Heart right ventricle (tissue), 16 donors: ENCODE measurements around the gene SAMMSON. TPM values are rescaled to one million over a fixed set of nuclear protein-coding genes. Genes with fewer than 3 reads are reported as not detected.

ENCODE experiments used
- ATAC-seq, 8 donors: fragments of 200-7000 bp; cut with Tn5 transposase; one replicate each; pipeline ENCODE4 v1.9.1; 2020; ENCODE audit warnings: mild to moderate bottlenecking in 8 of 8, moderate library complexity in 8 of 8, moderate number of reproducible peaks in 1 of 8
- DNase-seq, 2 donors: peaks; one replicate each; pipeline ENCODE4 v3.0.0-alpha.2; 2020
- H3K27ac ChIP-seq, 10 donors: fragments of 200-600 bp; sonication (generic) in 2 of 10; one replicate each; pipeline versions ENCODE4 v1.5.0 to v1.8.0; 2020 to 2022; ENCODE audit warnings: mild to moderate bottlenecking in 3 of 10
- H3K27me3 ChIP-seq, 7 donors: fragments of 200-600 bp; one replicate each; pipeline ENCODE4 v1.8.0; 2021 to 2022; ENCODE audit warnings: mild to moderate bottlenecking in 2 of 7
- H3K36me3 ChIP-seq, 9 donors: fragments of 200-600 bp; sonication (generic) in 1 of 9; one replicate each; pipeline versions ENCODE4 v1.5.0 to v1.8.0; 2020 to 2022; ENCODE audit warnings: mild to moderate bottlenecking in 2 of 9
- H3K4me1 ChIP-seq, 9 donors: fragments of 200-600 bp; sonication (generic) in 1 of 9; one replicate each; pipeline versions ENCODE4 v1.5.0 to v1.8.0; 2020 to 2022; ENCODE audit warnings: mild to moderate bottlenecking in 4 of 9
- H3K4me3 ChIP-seq, 10 donors: fragments of 200-600 bp; sonication (generic) in 2 of 10; one replicate each; pipeline versions ENCODE4 v1.5.0 to v1.8.0; 2020 to 2022; ENCODE audit warnings: mild to moderate bottlenecking in 7 of 10, moderate library complexity in 2 of 10
- H3K9me3 ChIP-seq, 11 donors: fragments of 200-600 bp in 10 of 11; sonication (generic) in 2 of 11; one replicate each; pipeline versions ENCODE4 v1.5.0 to v1.8.0; 2013 to 2022; ENCODE audit warnings: mild to moderate bottlenecking in 2 of 11, control low read depth in 1 of 11, moderate library complexity in 1 of 11
- CTCF ChIP-seq, 9 donors: fragments of 200-600 bp; sonication (generic) in 2 of 9; IDR thresholded peaks; one replicate each; pipeline versions ENCODE4 v1.5.0 to v1.8.0; 2021 to 2022; ENCODE audit warnings: antibody characterized with exemption in 9 of 9, mild to moderate bottlenecking in 5 of 9, moderate library complexity in 1 of 9
- WGBS, 2 donors: extraction: QIAGEN DNeasy Blood & Tissue Kit; methylation state at CpG; one replicate each; pipeline ENCODE4 v1.1.7; 2013; ENCODE audit warnings: inconsistent platforms in 1 of 2; 5-methylcytosine and 5-hydroxymethylcytosine counted together
- intact Hi-C, 10 donors: fragments of 100-400 bp; cut with DNase I; formaldehyde crosslinking; loops; one replicate each; pipeline versions ENCODE4 v1.11.1 to v1.14.2; 2022
- polyA plus RNA-seq, 2 donors: library from polyadenylated mRNA; stranded (reverse); fragments of 200-250 nt; gene quantifications; one replicate each; pipeline ENCODE4 v1.2.3, GENCODE V29; 2013
- total RNA-seq, 10 donors: library from RNA; stranded (reverse); fragmentation: NEBNext Ultra II Directional in 3 of 10; extraction: Animal tissue kit (Norgen Biotek cat#: 25700) in 3 of 10; gene quantifications; one replicate each; pipeline versions ENCODE4 v1.2.1 to v1.2.4, GENCODE V29; 2021 to 2023
- donor health status: Arrhythmogenic right ventricular cardiomyopathy.
- donor health status: ischemic (EF 13 %, LVEDD 7.1; RV severe dilation, severe dysfunction).
- donor health status: healthy with polysubstance abuse.
- donor health status: DM: no; HTN: yes; CAD: no.
- donor health status: DM: no; HTN: no; CAD: no.
- donor health status: ischemic (EF 25% LVEDD 6.9; RV normal size, moderate dysfunction).
- donor health status: ischemic (EF 25% LVEDD 5.7; RV mildly dilated, moderate dysfunction).
- donor health status: healthy.
- donor health status: DM: yes; HTN: yes; CAD: no.
- donor health status: Ischemic cardiomyopathy.
- donor health status: ischemic (EF 35%, LVEDD 5.7; RV mildly dilated, moderate dysfunction).
- donor health status: nonischemic (EF 11% LVEDD 7.7; RV severe dilation, severe dysfunction).
- donor health status: DM: yes; HTN: yes; CAD: no.
- donor health status: PGD.
- donor health status: ischemic (EF 29% LVEDD 5.4; RV normal size, mild dysfunction).
- donor health status: nonischemic (EF 23%, LVEDD 6.1; RV moderate dilation, normal function).

The SAMMSON gene
- total and polyA plus RNA-seq, 12 donors: 0.32 TPM; not detected in 11

GRCh38 chr3:70076396-70076795 is 76.9 kb downstream of the SAMMSON start:
- Histone ChIP-seq H3K27ac (no peak overlapping the region), H3K36me3 (no peaks in the 10 kb centered on the region), H3K27me3 (peaks cover 0 to 64% (median 16%) of the 10 kb centered on the region in 7 donors), H3K9me3 (peaks cover 0 to 6% (median 0%) of the 10 kb centered on the region in 11 donors), H3K4me1 (no peaks in the 10 kb centered on the region), H3K4me3 (no peak overlapping the region)
- no peak for TF ChIP-seq CTCF (IDR thresholded peaks at IDR 0.05)
- no peak for DNase-seq
- intact Hi-C loops: no loop called here
- no peak for ATAC-seq
- 36 to 42% methylated on average over 3 of the region's 3 CpGs for WGBS, 2 donors

- DNase-seq (no peak), ATAC-seq (no peak)
- H3K27me3 ChIP-seq: peaks cover 0 to 40% (median 7%) of the 10 kb centered on the region in 7 donors
- TF ChIP-seq CTCF (IDR thresholded peaks at IDR 0.05): no peak
- peaks cover 0 to 6% (median 0%) of the 10 kb centered on the region in 11 donors for H3K9me3 ChIP-seq
- H3K4me3 ChIP-seq: no peak overlapping the region
- H3K36me3 ChIP-seq: no peaks in the 10 kb centered on the region
- H3K4me1 ChIP-seq: no peaks in the 10 kb centered on the region
- intact Hi-C loops: no loop called here
- 81 to 84% methylated on average over 3 of the region's 3 CpGs for WGBS, 2 donors
- no peak overlapping the region for H3K27ac ChIP-seq
These were observed 79.2 kb downstream of the SAMMSON start for GRCh38 chr3:70078778-70079177.

GRCh38 chr3:70085613-70086012 is 86.1 kb downstream of the SAMMSON start:
- ATAC-seq: no peak

GRCh38 chr3:70086336-70086735 is 86.8 kb downstream of the SAMMSON start:
- intact Hi-C loops: loop anchor here in 1 of 10 donors (10.0 kb wide), 1 partner anchor 268 kb away; no protein-coding TSS in a partner anchor
- Histone ChIP-seq H3K27me3 (peaks cover 0 to 9% (median 0%) of the 10 kb centered on the region in 7 donors), H3K36me3 (no peaks in the 10 kb centered on the region), H3K4me3 (no peak overlapping the region), H3K4me1 (no peaks in the 10 kb centered on the region), H3K27ac (no peak overlapping the region), H3K9me3 (no peaks in the 10 kb centered on the region)
- no peak for TF ChIP-seq CTCF (IDR thresholded peaks at IDR 0.05)
- no peak for ATAC-seq
- WGBS, 2 donors: 72 to 75% methylated on average over 2 of the region's 2 CpGs
- no peak for DNase-seq

More at GRCh38 chr3:70085613-70086012, 86.1 kb downstream of the SAMMSON start:
- Histone ChIP-seq H3K4me3 (no peak overlapping the region), H3K36me3 (no peaks in the 10 kb centered on the region), H3K4me1 (no peaks in the 10 kb centered on the region), H3K27ac (no peak overlapping the region), H3K9me3 (no peaks in the 10 kb centered on the region), H3K27me3 (peaks cover 0 to 9% (median 0%) of the 10 kb centered on the region in 7 donors)
- no peak for DNase-seq
- intact Hi-C loops: loop anchor here in 1 of 10 donors (10.0 kb wide), 1 partner anchor 269 kb away; no protein-coding TSS in a partner anchor
- TF ChIP-seq CTCF (IDR thresholded peaks at IDR 0.05): no peak
